Endodermal cell (in vitro differentiated cells): ENCODE measurements around the gene SLC22A17. TPM values are rescaled to one million over a fixed set of nuclear protein-coding genes. Genes with fewer than 3 reads are reported as not detected.

ENCODE experiments used
- DNase-seq: peaks from one replicate; pipeline ENCODE4 v3.0.0-alpha.2; 2017
- H3K27ac ChIP-seq: 2 replicates; pipeline ENCODE4 v1.5.1; 2013; ENCODE audit warnings: mild to moderate bottlenecking, low read depth, low read length, moderate library complexity
- H3K27me3 ChIP-seq: 2 replicates; pipeline ENCODE4 v1.6.1; 2013; ENCODE audit warnings: mild to moderate bottlenecking, low read length, moderate library complexity; ENCODE audit not compliant: insufficient read depth, control insufficient read depth, poor library complexity, severe bottlenecking
- H3K36me3 ChIP-seq: 2 replicates; pipeline ENCODE4 v1.7.0; 2013; ENCODE audit warnings: mild to moderate bottlenecking, low read length, moderate library complexity; ENCODE audit not compliant: control insufficient read depth, insufficient read depth
- H3K4me1 ChIP-seq: one replicate; pipeline ENCODE4 v1.7.0; 2013; ENCODE audit warnings: low read length; ENCODE audit not compliant: control insufficient read depth, insufficient read depth
- H3K4me3 ChIP-seq: 2 replicates; pipeline ENCODE4 v1.5.1; 2013; ENCODE audit warnings: mild to moderate bottlenecking, low read length, moderate library complexity
- H3K9ac ChIP-seq: 2 replicates; pipeline ENCODE4 v1.6.1; 2013; ENCODE audit warnings: mild to moderate bottlenecking, low read length, moderate library complexity; ENCODE audit not compliant: poor library complexity, severe bottlenecking; ENCODE audit errors: extremely low read depth
- H3K9me3 ChIP-seq: 2 replicates; pipeline ENCODE4 v1.6.1; 2013; ENCODE audit warnings: mild to moderate bottlenecking, low read length, moderate library complexity; ENCODE audit not compliant: control insufficient read depth
- H3K27ac Mint-ChIP-seq: 2 replicates; pipeline ENCODE4 v1.8.0; 2020; ENCODE audit warnings: mixed read lengths
- H3K27me3 Mint-ChIP-seq: 2 replicates; pipeline ENCODE4 v1.8.0; 2021; ENCODE audit warnings: mild to moderate bottlenecking, mixed read lengths; ENCODE audit not compliant: insufficient read depth
- H3K36me3 Mint-ChIP-seq: 2 replicates; pipeline ENCODE4 v1.8.0; 2020; ENCODE audit warnings: low read depth, mixed read lengths
- H3K4me1 Mint-ChIP-seq: 2 replicates; pipeline ENCODE4 v1.8.0; 2020; ENCODE audit warnings: mixed read lengths
- H3K4me3 Mint-ChIP-seq: 2 replicates; pipeline ENCODE4 v1.8.0; 2020; ENCODE audit warnings: mild to moderate bottlenecking, moderate library complexity, mixed read lengths
- H3K9me3 Mint-ChIP-seq: 2 replicates; pipeline ENCODE4 v1.8.0; 2020; ENCODE audit warnings: mild to moderate bottlenecking, mixed read lengths
- CTCF ChIP-seq: fragments of 200-600 bp; sonication (generic); conservative IDR thresholded peaks from 2 replicates; pipeline ENCODE4 v1.5.0; 2021; ENCODE audit warnings: antibody characterized with exemption, mild to moderate bottlenecking
- WGBS, 2 experiments: methylation state at CpG; one replicate each; pipeline versions ENCODE4 v1.1.5 to v1.1.7; 2013; ENCODE audit warnings: missing lambda C conversion rate in 2 of 2, mixed read lengths in 1 of 2; ENCODE audit not compliant: insufficient coverage in 1 of 2, insufficient read length in 1 of 2; 5-methylcytosine and 5-hydroxymethylcytosine counted together
- total RNA-seq, 2 donors: library from RNA; stranded (reverse); fragmentation: NEBNext Ultra II Directional in 1 of 2; extraction: Animal tissue kit (Norgen Biotek cat#: 25700) in 1 of 2; gene quantifications; 2 replicates in 1 of 2; 3 replicates in 1 of 2; pipeline ENCODE4 v1.2.1, GENCODE V29; 2021

Gene SLC22A17
- total RNA-seq, 2 donors from 2014 or later, result 49.9 to 89.0 TPM

- H3K4me3 ChIP-seq, result peak overlapping the region; percentile 36
- no peak overlapping the region for H3K27ac Mint-ChIP-seq
- H3K27me3 Mint-ChIP-seq, result no peaks in the 10 kb centered on the region
- no peak overlapping the region for H3K4me3 Mint-ChIP-seq
- no peaks in the 10 kb centered on the region for H3K27me3 ChIP-seq
- H3K36me3 Mint-ChIP-seq, result peaks cover 41% of the 10 kb centered on the region
- H3K9me3 Mint-ChIP-seq, result no peaks in the 10 kb centered on the region
- peaks cover 5% of the 10 kb centered on the region for H3K4me1 ChIP-seq
- H3K9ac ChIP-seq, result no peak overlapping the region
- WGBS, 2 experiments, result 95% methylated on average over 5 to 6 of the region's 6 CpGs
- TF ChIP-seq CTCF, result no peak
- H3K27ac ChIP-seq, result no peak overlapping the region
- H3K9me3 ChIP-seq, result no peaks in the 10 kb centered on the region
- no peak for DNase-seq
- H3K4me1 Mint-ChIP-seq, result peaks cover 31% of the 10 kb centered on the region
- peaks cover 52% of the 10 kb centered on the region for H3K36me3 ChIP-seq
Observed at GRCh38 chr14:23361763-23362162, 9.1 kb upstream of the SLC22A17 start.

GRCh38 chr14:23361320-23361719 is 8.6 kb upstream of the SLC22A17 start:
- TF ChIP-seq CTCF, result no peak
- Mint-ChIP-seq H3K4me1 (peaks cover 29% of the 10 kb centered on the region), H3K27ac (no peak overlapping the region), H3K4me3 (no peak overlapping the region), H3K27me3 (no peaks in the 10 kb centered on the region), H3K9me3 (no peaks in the 10 kb centered on the region), H3K36me3 (peaks cover 41% of the 10 kb centered on the region)
- peak; percentile 8 for DNase-seq
- no peak overlapping the region for H3K27ac ChIP-seq
- peaks cover 5% of the 10 kb centered on the region for H3K4me1 ChIP-seq
- no peaks in the 10 kb centered on the region for H3K27me3 ChIP-seq
- H3K36me3 ChIP-seq, result peaks cover 56% of the 10 kb centered on the region
- H3K4me3 ChIP-seq, result peak overlapping the region; percentile 36
- H3K9ac ChIP-seq, result no peak overlapping the region
- H3K9me3 ChIP-seq, result no peaks in the 10 kb centered on the region

GRCh38 chr14:23360496-23360895 is 7.8 kb upstream of the SLC22A17 start:
- Histone ChIP-seq H3K4me1 (peaks cover 5% of the 10 kb centered on the region), H3K36me3 (peaks cover 57% of the 10 kb centered on the region)
- H3K27me3 Mint-ChIP-seq, result no peaks in the 10 kb centered on the region

More at GRCh38 chr14:23360496-23360895, 7.8 kb upstream of the SLC22A17 start:
- H3K27ac Mint-ChIP-seq, result no peak overlapping the region
- no peaks in the 10 kb centered on the region for H3K9me3 Mint-ChIP-seq
- peak; percentile 78 for DNase-seq
- no peak overlapping the region for H3K4me3 ChIP-seq
- no peaks in the 10 kb centered on the region for H3K9me3 ChIP-seq
- no peak overlapping the region for H3K27ac ChIP-seq
- H3K9ac ChIP-seq, result no peak overlapping the region
- no peaks in the 10 kb centered on the region for H3K27me3 ChIP-seq
- H3K36me3 Mint-ChIP-seq, result peaks cover 44% of the 10 kb centered on the region
- H3K4me3 Mint-ChIP-seq, result no peak overlapping the region
- H3K4me1 Mint-ChIP-seq, result peaks cover 29% of the 10 kb centered on the region
- WGBS, 2 experiments, result 85 to 86% methylated on average over 4 to 11 of the region's 11 CpGs
- peak; percentile 65 for TF ChIP-seq CTCF
